ENCODE measurements around the gene TRIM4. TPM values are rescaled to one million over a fixed set of nuclear protein-coding genes. Genes with fewer than 3 reads are reported as not detected.
A peak's percentile ranks its signal among the peaks of the same experiment; 100 is the strongest.

TRIM4 gene
- total RNA-seq, 1 experiment from 2014 or later = 6.9 TPM

- no peaks in the 10 kb centered on the region for H3K9me3 Mint-ChIP-seq
- no peak overlapping the region for H2BK12ac ChIP-seq (ENCODE audit: insufficient read length, low read depth, low read length)
- H3K27ac Mint-ChIP-seq = peak overlapping the region in 1 of 3 experiments; percentile 84; a peak in 2 of 7 replicates
- H3K23me2 ChIP-seq (ENCODE audit: insufficient read length, low read depth, low read length, poor library complexity, severe bottlenecking) = no peaks in the 10 kb centered on the region
- no peak overlapping the region for H3K4me3 Mint-ChIP-seq
- no CpG with 5 or more reads among the region's 4 CpGs for WGBS (ENCODE audit: extremely low coverage, insufficient read length, low lambda C conversion rate)
- H3K4me2 ChIP-seq (ENCODE audit: insufficient read depth, insufficient read length, low read length) = no peak overlapping the region
- H3T11ph ChIP-seq (ENCODE audit: low read length) = no peak overlapping the region
- H3K4ac ChIP-seq (ENCODE audit: low read depth, low read length) = no peak overlapping the region
- peaks cover 15% of the 10 kb centered on the region; the same call in 1 of the 2 replicates for H3K4me1 ChIP-seq (ENCODE audit: insufficient read depth, low read length)
- no peak overlapping the region for H3K18ac ChIP-seq (ENCODE audit: insufficient read length, low read depth, low read length)
- H2BK120ac ChIP-seq (ENCODE audit: low read depth, low read length, poor library complexity, severe bottlenecking) = no peak overlapping the region
- no peaks in the 10 kb centered on the region for H3K79me2 ChIP-seq (ENCODE audit: insufficient read depth, low read length)
- no peak overlapping the region for H2BK5ac ChIP-seq (ENCODE audit: insufficient read length, low read length)
- no peak overlapping the region for H3K9ac ChIP-seq (ENCODE audit: extremely low read depth, insufficient read length, low read length)
- H3K14ac ChIP-seq (ENCODE audit: insufficient read depth, low read length) = no peak overlapping the region
- H4K8ac ChIP-seq (replicated peaks; ENCODE audit: insufficient read length, low read depth, low read length) = no peak overlapping the region
- no peaks in the 10 kb centered on the region for H3K27me3 ChIP-seq (ENCODE audit: insufficient read depth, low read length)
- no peak overlapping the region for H2BK15ac ChIP-seq (ENCODE audit: low read depth, low read length)
- TF ChIP-seq, protein P1, sequence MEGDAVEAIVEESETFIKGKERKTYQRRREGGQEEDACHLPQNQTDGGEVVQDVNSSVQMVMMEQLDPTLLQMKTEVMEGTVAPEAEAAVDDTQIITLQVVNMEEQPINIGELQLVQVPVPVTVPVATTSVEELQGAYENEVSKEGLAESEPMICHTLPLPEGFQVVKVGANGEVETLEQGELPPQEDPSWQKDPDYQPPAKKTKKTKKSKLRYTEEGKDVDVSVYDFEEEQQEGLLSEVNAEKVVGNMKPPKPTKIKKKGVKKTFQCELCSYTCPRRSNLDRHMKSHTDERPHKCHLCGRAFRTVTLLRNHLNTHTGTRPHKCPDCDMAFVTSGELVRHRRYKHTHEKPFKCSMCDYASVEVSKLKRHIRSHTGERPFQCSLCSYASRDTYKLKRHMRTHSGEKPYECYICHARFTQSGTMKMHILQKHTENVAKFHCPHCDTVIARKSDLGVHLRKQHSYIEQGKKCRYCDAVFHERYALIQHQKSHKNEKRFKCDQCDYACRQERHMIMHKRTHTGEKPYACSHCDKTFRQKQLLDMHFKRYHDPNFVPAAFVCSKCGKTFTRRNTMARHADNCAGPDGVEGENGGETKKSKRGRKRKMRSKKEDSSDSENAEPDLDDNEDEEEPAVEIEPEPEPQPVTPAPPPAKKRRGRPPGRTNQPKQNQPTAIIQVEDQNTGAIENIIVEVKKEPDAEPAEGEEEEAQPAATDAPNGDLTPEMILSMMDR (conservative IDR thresholded peaks at IDR 0.05) = no peak
- H3K9me3 ChIP-seq (ENCODE audit: control insufficient read depth, low read depth, low read length) = no peaks in the 10 kb centered on the region
- no peaks in the 10 kb centered on the region for H4K20me1 ChIP-seq (ENCODE audit: control insufficient read depth, insufficient read depth, insufficient read length)
- H3K4me1 Mint-ChIP-seq = peaks cover 46 to 47% of the 10 kb centered on the region in 2 experiments
- no peak overlapping the region for H4K91ac ChIP-seq (ENCODE audit: insufficient read length, low read depth, low read length)
- H3K56ac ChIP-seq (ENCODE audit: insufficient read length, low read depth, low read length) = no peak overlapping the region
- no peak overlapping the region for H2BK20ac ChIP-seq (ENCODE audit: low read depth, low read length, poor library complexity, severe bottlenecking)
- no peak overlapping the region for H3K23ac ChIP-seq (ENCODE audit: insufficient read length, low read depth, low read length)
- no peaks in the 10 kb centered on the region; the same call in 1 of the 2 replicates for H3K27me3 Mint-ChIP-seq (ENCODE audit: low read depth)
- H2AK5ac ChIP-seq (ENCODE audit: insufficient read length, low read length) = no peak overlapping the region
- no peak overlapping the region for H4K5ac ChIP-seq (ENCODE audit: insufficient read length, low read depth, low read length)
- H3K27ac ChIP-seq (ENCODE audit: insufficient read length, low read depth, low read length) = no peak overlapping the region
- no peak overlapping the region for H2AFZ ChIP-seq (ENCODE audit: low read length)
- H3K79me1 ChIP-seq (ENCODE audit: insufficient read depth, low read depth, low read length, poor library complexity, severe bottlenecking) = no peaks in the 10 kb centered on the region
- no peaks in the 10 kb centered on the region; a peak in 1 of 7 replicates for H3K36me3 Mint-ChIP-seq (ENCODE audit: insufficient read depth in 1 of 3, low read depth in 3 of 3)
- no peak for DNase-seq
Measured at GRCh38 chr7:99843808-99844207, 75.5 kb downstream of the TRIM4 start.
